GM23338 (cell line): ENCODE results near the gene EAF2. TPM values are rescaled to one million over a fixed set of nuclear protein-coding genes. Genes with fewer than 3 reads are reported as not detected.

Experiments
- ATAC-seq: fragments of 200-7000 bp; cut with Tn5 transposase; 3 replicates; pipeline ENCODE4 v1.9.1; 2020
- DNase-seq: peaks from one replicate; pipeline ENCODE4 v3.0.0-alpha.2; 2015; ENCODE audit warnings: low spot score
- H2AFZ ChIP-seq: fragments of 200-600 bp; sonication (generic); 2 replicates; pipeline ENCODE4 v1.8.0; 2016; ENCODE audit warnings: antibody characterized with exemption, mild to moderate bottlenecking, moderate library complexity
- H3F3A ChIP-seq: fragments of 200-600 bp; sonication (generic); replicated peaks from 2 replicates; pipeline ENCODE4 v1.8.0; 2017; ENCODE audit warnings: antibody characterized with exemption, mixed run types, low read depth
- H3K27ac ChIP-seq: fragments of 200-600 bp; sonication (generic); 2 replicates; pipeline ENCODE4 v1.6.1; 2016; ENCODE audit warnings: low read depth
- H3K27me3 ChIP-seq: fragments of 200-600 bp; sonication (generic); 2 replicates; pipeline ENCODE4 v1.8.0; 2016; ENCODE audit warnings: mild to moderate bottlenecking, mixed run types, moderate library complexity; ENCODE audit not compliant: insufficient read depth
- H3K36me3 ChIP-seq: fragments of 200-600 bp; sonication (generic); 2 replicates; pipeline ENCODE4 v1.8.0; 2016; ENCODE audit warnings: mild to moderate bottlenecking; ENCODE audit not compliant: insufficient read depth
- H3K4me1 ChIP-seq: fragments of 200-600 bp; sonication (generic); 2 replicates; pipeline ENCODE4 v1.8.0; 2016; ENCODE audit warnings: mild to moderate bottlenecking, moderate library complexity; ENCODE audit not compliant: insufficient read depth
- H3K4me2 ChIP-seq: fragments of 200-600 bp; sonication (generic); 2 replicates; pipeline ENCODE4 v1.7.1; 2017; ENCODE audit warnings: mixed run types
- H3K4me3 ChIP-seq: fragments of 200-600 bp; sonication (generic); 2 replicates; pipeline ENCODE4 v1.6.1; 2016; ENCODE audit warnings: mixed run types
- H3K79me2 ChIP-seq: fragments of 200-600 bp; sonication (generic); replicated peaks from 2 replicates; pipeline ENCODE4 v1.8.0; 2017; ENCODE audit warnings: mild to moderate bottlenecking; ENCODE audit not compliant: insufficient read depth
- H3K9me2 ChIP-seq: fragments of 200-600 bp; sonication (generic); 2 replicates; pipeline ENCODE4 v1.8.0; 2017; ENCODE audit not compliant: insufficient read depth
- H4K20me1 ChIP-seq: fragments of 200-600 bp; sonication (generic); replicated peaks from 2 replicates; pipeline ENCODE4 v1.8.0; 2017; ENCODE audit warnings: mild to moderate bottlenecking; ENCODE audit not compliant: insufficient read depth
- H3K27ac Mint-ChIP-seq: 2 replicates; pipeline ENCODE4 v1.8.0; 2020; ENCODE audit warnings: inconsistent platforms, mild to moderate bottlenecking, moderate library complexity, mixed read lengths
- H3K27me3 Mint-ChIP-seq: 3 replicates; pipeline ENCODE4 v1.8.0; 2022; ENCODE audit warnings: low read depth, mild to moderate bottlenecking, moderate library complexity, mixed read lengths, inconsistent platforms; ENCODE audit not compliant: insufficient read depth, poor library complexity
- H3K36me3 Mint-ChIP-seq: 3 replicates; pipeline ENCODE4 v1.8.0; 2021; ENCODE audit warnings: low read depth, mild to moderate bottlenecking, inconsistent platforms, moderate library complexity, mixed read lengths
- H3K4me1 Mint-ChIP-seq: 3 replicates; pipeline ENCODE4 v1.8.0; 2020; ENCODE audit warnings: mild to moderate bottlenecking, inconsistent platforms, mixed read lengths
- H3K4me3 Mint-ChIP-seq: 3 replicates; pipeline ENCODE4 v1.8.0; 2021; ENCODE audit warnings: moderate library complexity, mild to moderate bottlenecking, inconsistent platforms, mixed read lengths
- H3K9me3 Mint-ChIP-seq: 3 replicates; pipeline ENCODE4 v1.8.0; 2020; ENCODE audit warnings: moderate library complexity, mild to moderate bottlenecking, inconsistent platforms, mixed read lengths
- CREB1 ChIP-seq: fragments of 250-450 bp; sonication (Bioruptor Pico); IDR thresholded peaks from 2 replicates; pipeline ENCODE4 v1.5.0; 2020; ENCODE audit warnings: low read depth, mild to moderate bottlenecking, moderate library complexity
- CTCF ChIP-seq, 2 experiments: fragments of 200-600 bp in 1 of 2; sonication (generic) in 1 of 2; conservative IDR thresholded peaks; 2 replicates each; pipeline versions ENCODE4 v1.5.1 to v1.6.1; 2016 to 2017; ENCODE audit warnings: antibody characterized with exemption in 2 of 2, low read depth in 2 of 2, mild to moderate bottlenecking in 2 of 2, moderate library complexity in 1 of 2
- ETS1 ChIP-seq: IDR thresholded peaks from 2 replicates; pipeline ENCODE4 v1.6.1; 2016; ENCODE audit warnings: antibody characterized with exemption
- EZH2 ChIP-seq: fragments of 200-600 bp; sonication (generic); IDR thresholded peaks from one replicate; pipeline ENCODE4 v1.8.0; 2017; ENCODE audit warnings: antibody characterized with exemption, mild to moderate bottlenecking, low read depth; ENCODE audit not compliant: unreplicated experiment
- EZH2phosphoT487 ChIP-seq: fragments of 200-600 bp; sonication (generic); IDR thresholded peaks from one replicate; pipeline ENCODE4 v1.8.1; 2018; ENCODE audit warnings: antibody characterized with exemption; ENCODE audit not compliant: unreplicated experiment
- JUNB ChIP-seq: IDR thresholded peaks from one replicate; pipeline ENCODE4 v1.6.1; 2016; ENCODE audit warnings: antibody characterized with exemption; ENCODE audit not compliant: unreplicated experiment
- NANOG ChIP-seq: IDR thresholded peaks from 2 replicates; pipeline ENCODE4 v1.6.1; 2016; ENCODE audit warnings: antibody characterized with exemption, borderline replicate concordance
- POLR2AphosphoS5 ChIP-seq: IDR thresholded peaks from 2 replicates; pipeline ENCODE4 v1.6.1; 2016; ENCODE audit warnings: antibody characterized with exemption, low read depth
- STAT1 ChIP-seq: IDR thresholded peaks from one replicate; pipeline ENCODE4 v1.6.1; 2016; ENCODE audit warnings: antibody characterized with exemption; ENCODE audit not compliant: unreplicated experiment
- ZNF114 ChIP-seq: fragments of 250-450 bp; sonication (Bioruptor Pico); IDR thresholded peaks from 2 replicates; pipeline ENCODE4 v1.5.0; 2020; ENCODE audit warnings: mild to moderate bottlenecking, moderate library complexity
- ZNF331 ChIP-seq: fragments of 250-450 bp; sonication (Bioruptor Pico); IDR thresholded peaks from 2 replicates; pipeline ENCODE4 v1.5.0; 2020; ENCODE audit warnings: low read depth, mild to moderate bottlenecking, moderate library complexity
- ZNF462 ChIP-seq: fragments of 250-450 bp; sonication (Bioruptor Pico); IDR thresholded peaks from 2 replicates; pipeline ENCODE4 v1.5.0; 2020; ENCODE audit warnings: mild to moderate bottlenecking, moderate library complexity
- polyA plus RNA-seq: library from polyadenylated mRNA; unstranded; fragments of >200 nt; fragmentation: Nextera tagmentation; extraction: Ambion mirVana; gene quantifications from 2 replicates; pipeline ENCODE4 v1.2.1, GENCODE V29; 2016
- total RNA-seq: library from RNA; depleted of rRNA; stranded (reverse); fragments of >200 nt; shearing (Covaris generic); gene quantifications from 2 replicates; pipeline ENCODE4 v1.2.3, GENCODE V29; 2014
- TF ChIP-seq, protein P1 (sequence below): IDR thresholded peaks from one replicate; pipeline ENCODE4 v1.6.1; 2018; ENCODE audit warnings: antibody characterized with exemption; ENCODE audit not compliant: unreplicated experiment

The EAF2 gene
- total and polyA plus RNA-seq, 2 experiments from 2014 or later, result 5.7 to 14.7 TPM

DNA sequence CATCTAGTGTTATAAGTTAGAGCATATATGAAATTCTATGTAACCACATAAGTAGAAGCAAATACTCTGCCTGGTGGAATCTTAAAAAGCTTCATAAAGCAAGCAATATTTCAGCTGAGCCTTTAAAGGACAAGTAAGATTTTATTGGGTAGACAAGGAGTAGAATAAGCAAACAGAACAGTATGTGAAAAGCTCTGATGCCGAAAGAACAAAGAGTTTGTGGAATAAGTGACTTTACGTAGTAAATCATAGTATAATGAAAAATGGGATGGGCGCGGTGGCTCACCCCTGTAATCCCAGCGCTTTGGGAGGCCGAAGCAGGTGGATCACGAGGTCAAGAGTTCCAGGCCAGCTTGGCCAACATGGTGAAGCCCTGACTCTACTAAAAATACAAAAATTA lies 9.9 kb downstream of the EAF2 start:
- H3K4me3 Mint-ChIP-seq, result no peak overlapping the region

More for the DNA sequence above, 9.9 kb downstream of the EAF2 start:
- Histone ChIP-seq H3K4me2 (no peak overlapping the region), H3K27ac (no peak overlapping the region), H4K20me1 (no peaks in the 10 kb centered on the region), H3K9me2 (no peaks in the 10 kb centered on the region), H3K36me3 (no peaks in the 10 kb centered on the region; the same call in 1 of the 2 replicates), H3K4me3 (no peak overlapping the region), H3K27me3 (no peaks in the 10 kb centered on the region), H3K4me1 (no peaks in the 10 kb centered on the region), H3K79me2 (no peaks in the 10 kb centered on the region), H2AFZ (no peak overlapping the region), H3F3A (no peaks in the 10 kb centered on the region)
- DNase-seq (no peak), ATAC-seq (no peak)
- Mint-ChIP-seq H3K36me3 (no peaks in the 10 kb centered on the region; the same call in 2 of the 3 replicates), H3K27me3 (no peaks in the 10 kb centered on the region), H3K4me1 (no peaks in the 10 kb centered on the region), H3K27ac (no peak overlapping the region), H3K9me3 (no peaks in the 10 kb centered on the region; the same call in 2 of the 3 replicates)
- TF ChIP-seq POLR2AphosphoS5 (no peak), ETS1 (no peak), ZNF462 (CRISPR knock-in tag) (no peak), ZNF331 (CRISPR knock-in tag) (no peak), JUNB (no peak), CREB1 (CRISPR knock-in tag) (no peak), NANOG (no peak), ZNF114 (CRISPR knock-in tag) (no peak), EZH2phosphoT487 (no peak), STAT1 (no peak), CTCF (conservative IDR thresholded peaks at IDR 0.05; ENCODE audit: low read depth in 2 of 2) (no peak), EZH2 (no peak)
- TF ChIP-seq, protein P1, sequence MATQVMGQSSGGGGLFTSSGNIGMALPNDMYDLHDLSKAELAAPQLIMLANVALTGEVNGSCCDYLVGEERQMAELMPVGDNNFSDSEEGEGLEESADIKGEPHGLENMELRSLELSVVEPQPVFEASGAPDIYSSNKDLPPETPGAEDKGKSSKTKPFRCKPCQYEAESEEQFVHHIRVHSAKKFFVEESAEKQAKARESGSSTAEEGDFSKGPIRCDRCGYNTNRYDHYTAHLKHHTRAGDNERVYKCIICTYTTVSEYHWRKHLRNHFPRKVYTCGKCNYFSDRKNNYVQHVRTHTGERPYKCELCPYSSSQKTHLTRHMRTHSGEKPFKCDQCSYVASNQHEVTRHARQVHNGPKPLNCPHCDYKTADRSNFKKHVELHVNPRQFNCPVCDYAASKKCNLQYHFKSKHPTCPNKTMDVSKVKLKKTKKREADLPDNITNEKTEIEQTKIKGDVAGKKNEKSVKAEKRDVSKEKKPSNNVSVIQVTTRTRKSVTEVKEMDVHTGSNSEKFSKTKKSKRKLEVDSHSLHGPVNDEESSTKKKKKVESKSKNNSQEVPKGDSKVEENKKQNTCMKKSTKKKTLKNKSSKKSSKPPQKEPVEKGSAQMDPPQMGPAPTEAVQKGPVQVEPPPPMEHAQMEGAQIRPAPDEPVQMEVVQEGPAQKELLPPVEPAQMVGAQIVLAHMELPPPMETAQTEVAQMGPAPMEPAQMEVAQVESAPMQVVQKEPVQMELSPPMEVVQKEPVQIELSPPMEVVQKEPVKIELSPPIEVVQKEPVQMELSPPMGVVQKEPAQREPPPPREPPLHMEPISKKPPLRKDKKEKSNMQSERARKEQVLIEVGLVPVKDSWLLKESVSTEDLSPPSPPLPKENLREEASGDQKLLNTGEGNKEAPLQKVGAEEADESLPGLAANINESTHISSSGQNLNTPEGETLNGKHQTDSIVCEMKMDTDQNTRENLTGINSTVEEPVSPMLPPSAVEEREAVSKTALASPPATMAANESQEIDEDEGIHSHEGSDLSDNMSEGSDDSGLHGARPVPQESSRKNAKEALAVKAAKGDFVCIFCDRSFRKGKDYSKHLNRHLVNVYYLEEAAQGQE, result no peak
